Activated CD4-positive, alpha-beta T cell treated with anti-CD3 and anti-CD28 coated beads, Interleukin-2, amount 10 ng/mL, durations not matched to agents 7 days and 5 days (primary cell): ENCODE data around the gene CACNA2D3. TPM values are rescaled to one million over a fixed set of nuclear protein-coding genes. Genes with fewer than 3 reads are reported as not detected.

Experiments
- CTCF ChIA-PET: fragments of 350-600 bp; sonication (Branson Sonifier 250); formaldehyde crosslinking; loops from one replicate; lab custom pipeline; 2021; ENCODE audit warnings: antibody characterized with exemption; lab: Charles Lee
- POLR2A ChIA-PET: fragments of 350-600 bp; sonication (Branson Sonifier 250); formaldehyde crosslinking; loops from one replicate; lab custom pipeline; 2021; ENCODE audit warnings: antibody characterized with exemption; lab: Charles Lee
- DNase-seq: peaks from one replicate; pipeline ENCODE4 v3.0.0-alpha.2; 2020
- H3K27ac Mint-ChIP-seq: one replicate; pipeline ENCODE4 v1.8.0; 2021; ENCODE audit warnings: mild to moderate bottlenecking, moderate library complexity, mixed read lengths
- H3K27me3 Mint-ChIP-seq: one replicate; pipeline ENCODE4 v1.8.0; 2021; ENCODE audit warnings: mixed read lengths
- H3K36me3 Mint-ChIP-seq: one replicate; pipeline ENCODE4 v1.8.0; 2021; ENCODE audit warnings: low read depth, mixed read lengths
- H3K4me1 Mint-ChIP-seq: one replicate; pipeline ENCODE4 v1.8.0; 2021; ENCODE audit warnings: mixed read lengths
- H3K4me3 Mint-ChIP-seq: one replicate; pipeline ENCODE4 v1.8.0; 2021; ENCODE audit warnings: mild to moderate bottlenecking, moderate library complexity, mixed read lengths
- H3K9me3 Mint-ChIP-seq: one replicate; pipeline ENCODE4 v1.8.0; 2021; ENCODE audit warnings: mixed read lengths
- total RNA-seq, 2 experiments: library from RNA; stranded (reverse); gene quantifications; one replicate each; pipeline ENCODE4 v1.2.3, GENCODE V29; 2021

CACNA2D3 gene
- total RNA-seq, 2 experiments from 2014 or later, result not detected

DNA sequence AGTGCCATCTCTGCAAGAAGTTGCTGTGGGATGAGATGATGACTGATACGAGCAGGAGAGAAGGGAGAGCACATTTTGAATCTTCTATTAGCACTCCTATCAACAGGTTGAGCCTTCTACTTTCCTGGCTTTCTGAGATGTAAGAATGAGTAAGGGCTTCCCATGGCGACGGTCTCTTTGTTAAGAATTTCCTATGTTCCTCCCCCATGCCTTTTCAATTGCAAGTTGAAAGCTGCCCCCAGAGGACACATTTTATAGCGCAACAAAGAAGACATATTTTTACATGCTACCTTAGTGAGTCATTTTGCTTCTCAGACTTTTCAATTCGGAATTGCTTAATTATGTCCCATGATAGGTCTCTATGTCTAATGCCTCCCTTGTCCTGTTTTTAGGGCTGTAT is 876.8 kb downstream of the CACNA2D3 start:
- no peak overlapping the region for H3K4me3 Mint-ChIP-seq
- POLR2A ChIA-PET, result no interaction called here

DNA sequence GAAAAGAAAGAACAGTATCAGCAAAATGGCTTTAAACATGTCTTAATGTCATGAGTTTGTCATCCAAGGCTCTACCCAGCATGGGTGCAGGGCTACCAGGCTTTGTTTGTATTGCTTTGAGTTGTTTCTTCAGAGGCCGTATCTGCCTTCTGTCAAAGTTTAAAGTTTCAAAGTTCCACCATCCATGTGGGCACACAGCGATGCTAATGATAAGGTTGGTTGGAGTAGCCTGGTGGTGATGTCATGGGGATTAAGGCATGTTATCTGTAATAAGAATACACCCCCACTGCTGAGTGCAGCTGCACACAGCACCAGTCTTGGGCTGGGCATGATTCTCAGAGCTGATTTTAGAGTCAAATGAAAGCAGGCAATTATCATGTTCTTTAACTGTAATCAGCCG is 877.5 kb downstream of the CACNA2D3 start:
- no peak for DNase-seq
- H3K4me1 Mint-ChIP-seq, result no peaks in the 10 kb centered on the region
- no peak overlapping the region for H3K4me3 Mint-ChIP-seq
- POLR2A ChIA-PET, result no interaction called here
- H3K27me3 Mint-ChIP-seq, result no peaks in the 10 kb centered on the region
- no peaks in the 10 kb centered on the region for H3K36me3 Mint-ChIP-seq
- CTCF ChIA-PET, result no interaction called here
- H3K9me3 Mint-ChIP-seq, result peaks cover 2% of the 10 kb centered on the region
- H3K27ac Mint-ChIP-seq, result no peak overlapping the region

More for the DNA sequence above, 876.8 kb downstream of the CACNA2D3 start:
- H3K36me3 Mint-ChIP-seq, result no peaks in the 10 kb centered on the region
- DNase-seq, result no peak
- H3K27ac Mint-ChIP-seq, result no peak overlapping the region
- CTCF ChIA-PET, result no interaction called here
- H3K4me1 Mint-ChIP-seq, result no peaks in the 10 kb centered on the region
- no peaks in the 10 kb centered on the region for H3K27me3 Mint-ChIP-seq
- peaks cover 2% of the 10 kb centered on the region for H3K9me3 Mint-ChIP-seq

DNA sequence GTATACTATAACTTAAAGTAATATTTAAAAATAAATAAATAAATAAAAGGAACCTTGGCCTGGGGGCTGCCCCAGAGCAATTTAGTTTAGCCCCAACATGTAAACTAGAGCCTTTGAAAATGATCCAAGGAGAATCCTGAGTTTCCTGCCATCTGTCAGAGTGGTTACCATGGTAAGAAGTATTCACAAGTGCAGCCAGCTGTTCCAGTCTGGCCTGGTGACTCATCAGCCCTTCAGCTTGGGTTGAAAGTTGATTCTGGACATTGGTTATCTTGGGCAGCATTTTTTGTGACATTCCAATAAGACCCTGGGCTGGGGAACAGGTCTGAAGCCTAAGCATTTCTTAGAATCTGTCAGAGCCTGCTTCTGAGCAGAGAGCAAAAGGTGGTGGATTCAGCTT is 878.2 kb downstream of the CACNA2D3 start:
- no peak for DNase-seq
- ChIA-PET CTCF (no interaction called here), POLR2A (no interaction called here)
- Mint-ChIP-seq H3K27me3 (no peaks in the 10 kb centered on the region), H3K27ac (no peak overlapping the region), H3K9me3 (peaks cover 2% of the 10 kb centered on the region), H3K4me1 (no peaks in the 10 kb centered on the region), H3K36me3 (no peaks in the 10 kb centered on the region), H3K4me3 (no peak overlapping the region)

DNA sequence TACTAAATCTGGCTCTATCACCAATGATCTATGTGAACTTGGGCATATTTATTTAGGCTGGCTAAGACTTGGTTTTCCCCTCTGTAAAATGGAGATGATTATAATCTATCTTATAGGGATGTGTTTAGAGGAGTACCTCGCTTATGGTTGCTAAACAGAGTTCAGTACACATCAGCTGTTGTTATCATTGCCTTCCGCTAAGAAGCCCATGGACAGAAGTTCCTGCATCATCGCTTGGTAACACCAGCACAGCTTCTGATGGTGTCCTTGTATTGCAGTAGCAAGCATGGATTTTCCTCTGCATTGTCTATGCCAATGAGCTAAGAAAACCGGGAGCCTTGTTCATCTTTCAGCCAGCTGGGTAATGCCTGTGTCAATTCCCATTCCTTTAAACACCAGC is 878.6 kb downstream of the CACNA2D3 start:
- Mint-ChIP-seq H3K27me3 (no peaks in the 10 kb centered on the region), H3K36me3 (no peaks in the 10 kb centered on the region)
- POLR2A ChIA-PET, result no interaction called here

DNA sequence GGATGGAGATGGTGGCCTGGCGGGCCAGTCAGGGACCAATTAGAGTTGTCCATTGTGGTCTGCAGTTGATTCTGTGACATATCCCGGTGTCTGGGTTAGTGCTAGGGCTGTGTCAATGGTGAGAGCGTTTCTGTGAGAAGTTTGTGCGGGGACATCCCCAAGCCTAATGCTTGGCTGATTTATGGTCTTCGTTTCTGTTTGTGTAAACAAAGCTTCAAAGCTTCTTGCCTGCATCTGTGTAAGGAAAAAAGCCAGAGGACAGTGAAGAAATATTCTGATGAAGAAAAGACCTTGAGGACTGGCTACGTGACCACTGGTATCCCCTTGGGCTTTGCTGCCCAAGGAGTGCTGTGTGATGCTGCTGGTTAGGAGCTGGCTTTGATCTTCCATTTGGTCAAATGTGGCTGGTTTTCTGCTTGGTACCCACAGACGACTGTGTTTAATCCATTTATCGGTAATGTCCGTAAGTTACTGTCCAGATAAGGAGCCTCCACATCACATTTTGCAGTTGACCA is 880.1 kb downstream of the CACNA2D3 start:
- Mint-ChIP-seq H3K27me3 (no peaks in the 10 kb centered on the region), H3K4me3 (no peak overlapping the region)

More for the DNA sequence above, 878.6 kb downstream of the CACNA2D3 start:
- Mint-ChIP-seq H3K9me3 (peaks cover 2% of the 10 kb centered on the region), H3K27ac (no peak overlapping the region), H3K4me3 (no peak overlapping the region), H3K4me1 (no peaks in the 10 kb centered on the region)
- no peak for DNase-seq
- CTCF ChIA-PET, result no interaction called here

DNA sequence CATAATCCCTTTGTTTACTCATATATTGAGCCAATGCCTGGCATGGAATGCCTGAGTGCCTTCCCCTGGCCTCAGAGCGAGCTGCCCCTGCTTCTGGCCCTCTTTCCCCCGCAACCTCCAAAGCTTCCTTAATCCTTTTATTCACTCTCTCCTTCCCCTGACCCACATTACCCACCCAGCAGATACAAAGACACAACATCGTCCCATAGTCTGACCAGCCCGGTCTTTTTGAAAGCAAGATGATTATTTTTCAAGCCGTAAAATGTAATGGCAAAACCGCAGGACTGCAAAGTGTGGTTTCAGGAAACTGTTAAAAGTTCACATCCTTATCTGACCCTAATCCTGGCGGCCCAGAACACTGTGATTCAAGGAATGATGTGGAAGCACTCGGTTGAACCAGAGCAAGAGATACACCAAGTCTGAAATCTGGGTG is 883.9 kb downstream of the CACNA2D3 start:
- DNase-seq, result no peak
- ChIA-PET CTCF (no interaction called here), POLR2A (no interaction called here)
- no peak overlapping the region for H3K4me3 Mint-ChIP-seq
- H3K36me3 Mint-ChIP-seq, result no peaks in the 10 kb centered on the region
- peaks cover 2% of the 10 kb centered on the region for H3K9me3 Mint-ChIP-seq
- no peak overlapping the region for H3K27ac Mint-ChIP-seq
- no peaks in the 10 kb centered on the region for H3K27me3 Mint-ChIP-seq
- no peaks in the 10 kb centered on the region for H3K4me1 Mint-ChIP-seq

More for the DNA sequence above, 880.1 kb downstream of the CACNA2D3 start:
- Mint-ChIP-seq H3K9me3 (peaks cover 2% of the 10 kb centered on the region), H3K4me1 (no peaks in the 10 kb centered on the region), H3K27ac (no peak overlapping the region), H3K36me3 (no peaks in the 10 kb centered on the region)
- CTCF ChIA-PET, result no interaction called here
- no peak for DNase-seq
- POLR2A ChIA-PET, result no interaction called here

DNA sequence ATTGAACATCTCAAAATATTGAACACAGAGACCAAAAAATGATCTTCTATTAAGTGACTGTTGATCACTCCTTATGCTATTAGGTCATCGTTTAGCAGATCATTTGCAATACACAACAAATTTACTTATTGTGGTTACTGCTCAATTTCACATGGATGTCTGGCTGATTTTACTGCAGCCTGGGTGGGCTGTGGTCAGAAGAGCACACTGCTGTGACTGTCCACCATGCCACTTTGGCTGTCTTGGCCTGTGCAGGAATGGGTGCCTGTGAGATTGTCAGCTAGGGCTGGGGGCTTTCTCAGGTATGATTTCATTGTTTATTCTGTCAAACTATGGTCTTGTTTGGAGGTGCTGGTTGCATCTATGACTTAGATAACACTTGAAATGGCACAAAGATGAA is 885.6 kb downstream of the CACNA2D3 start:
- H3K4me1 Mint-ChIP-seq, result no peaks in the 10 kb centered on the region
- H3K36me3 Mint-ChIP-seq, result no peaks in the 10 kb centered on the region
- ChIA-PET POLR2A (no interaction called here), CTCF (no interaction called here)
- no peak overlapping the region for H3K4me3 Mint-ChIP-seq
- DNase-seq, result no peak
- H3K27me3 Mint-ChIP-seq, result no peaks in the 10 kb centered on the region
- no peak overlapping the region for H3K27ac Mint-ChIP-seq
- no peaks in the 10 kb centered on the region for H3K9me3 Mint-ChIP-seq

DNA sequence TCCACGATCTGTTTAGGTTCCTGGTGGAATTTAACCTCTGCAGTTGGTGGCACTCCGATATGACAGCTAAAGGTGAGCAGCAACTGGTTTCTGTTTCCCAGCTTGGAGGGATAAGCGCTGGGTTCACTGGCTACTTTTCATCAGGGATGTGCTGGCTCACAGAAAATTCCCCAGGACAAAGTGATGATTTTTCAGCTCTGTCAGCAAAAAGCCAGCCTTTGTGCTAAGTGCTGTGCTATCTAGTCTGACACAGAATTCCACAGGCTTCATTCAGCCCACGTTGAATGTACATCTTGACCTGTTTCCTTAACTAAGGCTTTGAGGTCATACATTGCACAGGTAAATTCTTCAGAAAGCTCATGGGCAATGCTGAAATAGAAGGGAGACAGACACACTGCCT is 887.0 kb downstream of the CACNA2D3 start:
- H3K4me1 Mint-ChIP-seq, result no peaks in the 10 kb centered on the region
- H3K36me3 Mint-ChIP-seq, result no peaks in the 10 kb centered on the region
- POLR2A ChIA-PET, result no interaction called here
- no peak for DNase-seq
- H3K27me3 Mint-ChIP-seq, result no peaks in the 10 kb centered on the region
- CTCF ChIA-PET, result no interaction called here
- H3K4me3 Mint-ChIP-seq, result no peak overlapping the region
- no peaks in the 10 kb centered on the region for H3K9me3 Mint-ChIP-seq
- no peak overlapping the region for H3K27ac Mint-ChIP-seq

DNA sequence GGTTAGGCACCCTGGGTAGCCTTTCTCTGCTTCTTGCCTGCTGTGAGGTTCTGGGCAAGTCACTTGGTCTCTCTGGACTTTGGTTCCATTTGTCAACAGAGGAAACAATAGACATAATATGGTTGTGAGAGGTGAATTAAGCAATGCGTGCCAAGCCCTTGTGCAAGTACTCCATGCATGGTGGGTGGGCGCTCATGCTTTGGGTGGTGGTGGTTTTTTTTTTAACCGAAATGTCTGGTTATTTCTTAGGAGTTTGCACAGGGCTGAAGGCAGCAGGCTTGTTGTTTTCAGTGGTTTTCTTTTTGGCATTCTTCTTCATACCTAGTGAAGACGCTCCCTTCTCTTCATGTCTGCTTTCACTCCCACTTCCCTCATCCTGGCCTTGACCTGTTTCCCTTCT is 889.7 kb downstream of the CACNA2D3 start:
- no peak overlapping the region for H3K27ac Mint-ChIP-seq
- DNase-seq, result no peak
- H3K27me3 Mint-ChIP-seq, result no peaks in the 10 kb centered on the region
- no peak overlapping the region for H3K4me3 Mint-ChIP-seq
- ChIA-PET POLR2A (no interaction called here), CTCF (no interaction called here)
- H3K9me3 Mint-ChIP-seq, result no peaks in the 10 kb centered on the region
- H3K4me1 Mint-ChIP-seq, result no peaks in the 10 kb centered on the region
- no peaks in the 10 kb centered on the region for H3K36me3 Mint-ChIP-seq

DNA sequence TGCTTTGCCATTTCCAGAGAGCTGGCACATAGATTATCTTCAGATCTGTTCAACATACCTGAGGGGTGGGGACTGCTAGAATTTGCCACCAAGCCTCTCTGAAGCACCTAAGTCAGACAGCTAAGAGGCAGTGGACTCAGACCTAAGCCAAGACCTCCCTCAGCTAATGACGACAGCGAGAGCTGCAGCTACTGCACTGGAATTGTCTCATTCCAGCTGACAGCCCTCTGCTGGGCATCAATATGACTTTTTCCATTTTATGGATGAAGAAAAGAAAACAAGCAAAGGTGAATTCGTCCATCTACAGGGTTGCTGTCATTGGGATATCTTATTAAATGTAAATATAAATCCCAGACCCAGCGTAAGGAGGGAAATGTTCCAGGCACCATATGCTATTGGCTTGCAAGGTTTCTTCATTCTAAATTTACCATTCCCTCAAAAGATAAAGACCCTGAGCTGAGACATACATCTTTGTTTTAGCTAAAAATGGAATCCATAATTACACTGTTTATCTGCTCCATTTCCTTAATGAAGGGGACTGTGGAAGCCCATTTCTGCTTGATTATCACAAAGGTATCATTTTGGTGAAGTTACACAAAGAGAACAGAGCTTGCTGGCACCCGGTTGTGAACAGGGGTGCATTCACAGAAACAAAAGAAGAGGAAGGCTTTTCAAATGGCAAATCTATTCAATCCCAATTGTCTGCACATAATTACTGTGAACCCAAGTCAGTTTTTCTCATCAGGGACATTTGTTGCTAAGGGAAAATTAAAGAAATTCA is 891.0 kb downstream of the CACNA2D3 start:
- no peak overlapping the region for H3K4me3 Mint-ChIP-seq
- CTCF ChIA-PET, result no interaction called here
- H3K9me3 Mint-ChIP-seq, result no peaks in the 10 kb centered on the region
- DNase-seq, result no peak
- H3K27me3 Mint-ChIP-seq, result no peaks in the 10 kb centered on the region
- no peak overlapping the region for H3K27ac Mint-ChIP-seq
- H3K4me1 Mint-ChIP-seq, result no peaks in the 10 kb centered on the region
- POLR2A ChIA-PET, result no interaction called here
- no peaks in the 10 kb centered on the region for H3K36me3 Mint-ChIP-seq

DNA sequence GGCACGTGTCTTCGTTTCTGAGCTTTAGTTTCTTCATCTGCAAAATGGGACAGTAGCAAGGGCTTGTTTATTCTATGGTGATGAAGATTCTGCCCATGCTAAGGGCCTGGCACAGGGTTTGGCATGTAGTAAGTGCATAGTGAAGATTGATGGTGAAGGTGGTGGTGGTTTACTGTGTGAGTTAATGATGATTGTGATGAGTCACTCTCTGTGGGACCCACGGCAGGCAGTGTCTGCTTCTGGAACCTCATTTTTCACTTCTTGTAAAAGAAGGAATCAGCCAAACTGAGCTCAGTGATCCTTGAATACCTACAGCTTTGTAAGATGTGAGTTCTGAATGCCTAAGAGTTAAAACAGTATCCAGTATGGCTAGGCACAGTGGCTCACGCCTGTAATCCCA is 891.7 kb downstream of the CACNA2D3 start:
- H3K4me3 Mint-ChIP-seq, result no peak overlapping the region
- DNase-seq, result no peak
- H3K27me3 Mint-ChIP-seq, result no peaks in the 10 kb centered on the region
- H3K4me1 Mint-ChIP-seq, result no peaks in the 10 kb centered on the region
- H3K9me3 Mint-ChIP-seq, result no peaks in the 10 kb centered on the region
- ChIA-PET CTCF (no interaction called here), POLR2A (no interaction called here)
- H3K27ac Mint-ChIP-seq, result no peak overlapping the region
- H3K36me3 Mint-ChIP-seq, result no peaks in the 10 kb centered on the region

DNA sequence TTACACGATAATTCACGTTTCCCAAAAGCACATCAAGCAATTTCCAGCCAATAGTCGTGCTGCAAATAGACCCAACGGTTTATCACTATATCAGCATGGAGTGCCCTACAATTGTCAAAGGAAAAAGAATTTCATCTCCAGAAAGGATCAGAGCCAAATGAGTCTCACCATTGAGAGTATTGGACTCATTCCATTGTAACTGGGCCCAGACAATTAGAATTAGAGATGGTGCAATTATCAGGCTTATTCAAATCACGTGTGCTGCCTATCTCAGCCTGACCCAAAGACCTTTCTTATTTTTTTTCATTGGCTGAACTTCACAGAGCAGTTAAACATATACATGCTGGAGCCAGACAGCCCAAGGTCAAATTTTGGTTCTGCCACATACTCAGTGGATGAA is 892.6 kb downstream of the CACNA2D3 start:
- H3K27ac Mint-ChIP-seq, result no peak overlapping the region
- ChIA-PET POLR2A (no interaction called here), CTCF (no interaction called here)
- H3K27me3 Mint-ChIP-seq, result no peaks in the 10 kb centered on the region
- no peaks in the 10 kb centered on the region for H3K4me1 Mint-ChIP-seq
- no peak for DNase-seq
- no peaks in the 10 kb centered on the region for H3K36me3 Mint-ChIP-seq
- H3K9me3 Mint-ChIP-seq, result no peaks in the 10 kb centered on the region
- no peak overlapping the region for H3K4me3 Mint-ChIP-seq

DNA sequence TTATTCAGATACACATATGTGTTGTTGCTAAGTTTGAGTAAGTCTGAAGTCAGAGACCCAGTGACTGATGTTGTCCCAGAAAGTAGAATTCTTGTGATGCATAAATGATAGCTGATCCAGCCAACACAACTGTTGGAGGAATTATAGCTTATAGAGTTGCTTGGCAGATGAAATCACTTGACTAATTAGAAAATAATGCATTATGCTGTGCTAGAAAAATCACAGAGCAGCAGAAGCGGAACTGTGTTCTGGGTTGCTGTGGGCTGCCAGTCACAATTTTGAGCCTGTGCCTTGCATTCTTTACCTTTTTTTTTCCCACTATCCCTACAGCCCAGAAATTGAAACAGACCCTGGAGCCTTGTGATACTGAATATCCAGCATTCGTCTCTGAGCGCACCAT is 895.5 kb downstream of the CACNA2D3 start:
- Mint-ChIP-seq H3K27me3 (no peaks in the 10 kb centered on the region), H3K27ac (no peak overlapping the region), H3K4me1 (no peaks in the 10 kb centered on the region), H3K9me3 (no peaks in the 10 kb centered on the region), H3K36me3 (no peaks in the 10 kb centered on the region), H3K4me3 (no peak overlapping the region)
- POLR2A ChIA-PET, result no interaction called here
- CTCF ChIA-PET, result no interaction called here
- no peak for DNase-seq

DNA sequence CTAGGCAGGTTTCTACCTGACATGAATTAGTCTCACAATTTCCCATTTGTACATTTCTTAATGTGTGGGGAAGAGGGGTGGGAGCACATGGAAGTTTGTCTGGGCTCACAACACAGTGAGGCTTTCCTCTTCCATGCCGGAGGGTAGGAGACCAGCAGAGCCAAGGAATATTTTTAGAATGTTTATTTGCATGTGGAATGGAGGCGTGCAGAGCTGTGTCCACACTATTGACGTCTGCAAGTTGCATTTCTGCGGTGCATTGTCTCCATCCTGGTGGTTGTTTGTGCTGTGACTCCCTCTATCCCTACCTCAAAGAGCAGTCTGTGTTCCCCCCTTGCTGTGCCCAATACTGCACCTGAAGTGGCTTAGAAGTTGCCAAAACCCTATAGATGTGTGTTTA is 908.6 kb downstream of the CACNA2D3 start:
- no peak for DNase-seq
- Mint-ChIP-seq H3K4me1 (no peaks in the 10 kb centered on the region), H3K27ac (no peak overlapping the region), H3K4me3 (no peak overlapping the region), H3K9me3 (no peaks in the 10 kb centered on the region), H3K36me3 (no peaks in the 10 kb centered on the region), H3K27me3 (no peaks in the 10 kb centered on the region)
- ChIA-PET POLR2A (no interaction called here), CTCF (no interaction called here)
